Breast epithelium (tissue), 4 donors: Measurements from ENCODE around the gene MAP2K6. TPM values are rescaled to one million over a fixed set of nuclear protein-coding genes. Genes with fewer than 3 reads are reported as not detected.

Source experiments
- DNase-seq, 2 donors: peaks; one replicate each; pipeline ENCODE4 v3.0.0-alpha.2; 2019; ENCODE audit warnings: low spot score in 2 of 2
- H3K27ac ChIP-seq, 2 donors: fragments of 200-600 bp; sonication (generic) in 1 of 2; one replicate each; pipeline ENCODE4 v1.5.1; 2016 to 2019; ENCODE audit warnings: mild to moderate bottlenecking in 1 of 2
- H3K27me3 ChIP-seq, 2 donors: fragments of 200-600 bp; sonication (generic) in 1 of 2; one replicate each; pipeline versions ENCODE4 v1.5.1 to v1.6.0; 2017 to 2019; ENCODE audit warnings: control low read depth in 1 of 2, mild to moderate bottlenecking in 1 of 2
- H3K36me3 ChIP-seq: fragments of 200-600 bp; one replicate; pipeline ENCODE4 v1.5.1; 2019
- H3K4me1 ChIP-seq, 2 donors: fragments of 200-600 bp; sonication (generic); one replicate each; pipeline ENCODE4 v1.5.1; 2016 to 2019; ENCODE audit warnings: control low read depth in 1 of 2
- H3K4me3 ChIP-seq, 3 donors: fragments of 200-600 bp; sonication (generic); 1 replicate in 2 of 3; 2 replicates in 1 of 3; pipeline ENCODE4 v1.5.1; 2016 to 2019; ENCODE audit warnings: mild to moderate bottlenecking in 3 of 3, moderate library complexity in 2 of 3
- H3K9me3 ChIP-seq, 2 donors: fragments of 200-600 bp; sonication (generic) in 1 of 2; one replicate each; pipeline ENCODE4 v1.5.1; 2016 to 2019; ENCODE audit warnings: control low read depth in 1 of 2
- CTCF ChIP-seq, 3 donors: fragments of 450-650 bp; IDR thresholded peaks; one replicate each; pipeline ENCODE4 v1.5.1; 2016 to 2017; ENCODE audit warnings: antibody characterized with exemption in 3 of 3, mild to moderate bottlenecking in 3 of 3, moderate library complexity in 3 of 3
- POLR2A ChIP-seq: fragments of 450-650 bp; IDR thresholded peaks from one replicate; pipeline ENCODE4 v1.6.1; 2016; ENCODE audit warnings: antibody characterized with exemption, mild to moderate bottlenecking, moderate library complexity
- POLR2AphosphoS5 ChIP-seq, 3 donors: sonication (generic); formaldehyde crosslinking; IDR thresholded peaks; one replicate each; pipeline ENCODE4 v1.6.1; 2017; ENCODE audit warnings: antibody characterized with exemption in 3 of 3
- intact Hi-C: fragments of 100-400 bp; cut with DNase I; formaldehyde crosslinking; loops from one replicate; pipeline ENCODE4 v1.15.1; 2023; ENCODE audit warnings: low total_unique reads
- total RNA-seq, 3 donors: library from RNA; depleted of rRNA; stranded (reverse); fragments of >200 nt; gene quantifications; one replicate each; pipeline ENCODE4 v1.1.0, GENCODE V29; 2016

The MAP2K6 gene
- total RNA-seq, 3 donors from 2014 or later, result 10.9 to 54.9 (median 16.7) TPM

GRCh38 chr17:69528035-69528434 is 113.5 kb downstream of the MAP2K6 start:
- no peaks in the 10 kb centered on the region for H3K4me1 ChIP-seq
- no peak overlapping the region for H3K4me3 ChIP-seq
- no peaks in the 10 kb centered on the region for H3K9me3 ChIP-seq
- no peaks in the 10 kb centered on the region for H3K27me3 ChIP-seq
- H3K36me3 ChIP-seq, result no peaks in the 10 kb centered on the region
- intact Hi-C loops, result loop anchor here (2.0 to 10.0 kb wide), 3 partner anchors 17 to 1857 kb away; no protein-coding TSS in a partner anchor
- TF ChIP-seq POLR2A (no peak), POLR2AphosphoS5 (IDR thresholded peaks at IDR 0.05) (no peak), CTCF (IDR thresholded peaks at IDR 0.05) (no peak)
- H3K27ac ChIP-seq, result no peak overlapping the region
- no peak for DNase-seq

GRCh38 chr17:69533481-69534234 is 119.2 kb downstream of the MAP2K6 start:
- TF ChIP-seq CTCF (IDR thresholded peaks at IDR 0.05), result no peak
- no peak for TF ChIP-seq POLR2A
- no peak for TF ChIP-seq POLR2AphosphoS5 (IDR thresholded peaks at IDR 0.05)
- Histone ChIP-seq H3K36me3 (no peaks in the 10 kb centered on the region), H3K27ac (no peak overlapping the region), H3K27me3 (no peaks in the 10 kb centered on the region), H3K4me3 (no peak overlapping the region), H3K9me3 (no peaks in the 10 kb centered on the region), H3K4me1 (no peaks in the 10 kb centered on the region)
- intact Hi-C loops, result loop anchor here (5.0 kb wide), 1 partner anchor 206 kb away; the partner anchor contains the start of gene ABCA5
- DNase-seq, result no peak

GRCh38 chr17:69534235-69534621 is 119.7 kb downstream of the MAP2K6 start:
- Histone ChIP-seq H3K9me3 (no peaks in the 10 kb centered on the region), H3K4me1 (no peaks in the 10 kb centered on the region), H3K27me3 (no peaks in the 10 kb centered on the region), H3K36me3 (no peaks in the 10 kb centered on the region), H3K27ac (no peak overlapping the region), H3K4me3 (no peak overlapping the region)
- no peak for DNase-seq
- TF ChIP-seq CTCF (IDR thresholded peaks at IDR 0.05), result no peak
- no peak for TF ChIP-seq POLR2A
- no peak for TF ChIP-seq POLR2AphosphoS5 (IDR thresholded peaks at IDR 0.05)
- intact Hi-C loops, result loop anchor here (5.0 kb wide), 1 partner anchor 207 kb away; the partner anchor contains the start of gene ABCA5

GRCh38 chr17:69535016-69535570 is 120.6 kb downstream of the MAP2K6 start:
- Histone ChIP-seq H3K27ac (no peak overlapping the region), H3K4me3 (no peak overlapping the region), H3K4me1 (no peaks in the 10 kb centered on the region), H3K36me3 (no peaks in the 10 kb centered on the region), H3K27me3 (no peaks in the 10 kb centered on the region), H3K9me3 (no peaks in the 10 kb centered on the region)
- intact Hi-C loops, result loop anchor here (5.0 kb wide), 1 partner anchor 1787 kb away; no protein-coding TSS in a partner anchor
- no peak for DNase-seq
- TF ChIP-seq POLR2A, result no peak
- no peak for TF ChIP-seq POLR2AphosphoS5 (IDR thresholded peaks at IDR 0.05)
- TF ChIP-seq CTCF (IDR thresholded peaks at IDR 0.05), result no peak

- H3K36me3 ChIP-seq, result no peaks in the 10 kb centered on the region
- H3K9me3 ChIP-seq, result no peaks in the 10 kb centered on the region
- no peak overlapping the region for H3K4me3 ChIP-seq
- no peaks in the 10 kb centered on the region for H3K4me1 ChIP-seq
- no peak for DNase-seq
- no peaks in the 10 kb centered on the region for H3K27me3 ChIP-seq
- TF ChIP-seq POLR2A (no peak), CTCF (IDR thresholded peaks at IDR 0.05) (no peak), POLR2AphosphoS5 (IDR thresholded peaks at IDR 0.05) (no peak)
- intact Hi-C loops, result loop anchor here (5.0 kb wide), 1 partner anchor 1784 kb away; no protein-coding TSS in a partner anchor
- H3K27ac ChIP-seq, result no peak overlapping the region
Observed at GRCh38 chr17:69538795-69539194, 124.3 kb downstream of the MAP2K6 start.
